NCI-H774 (cell line): Measurements from ENCODE around the gene INKA2.

Experiments used
- DNase-seq: peaks from one replicate; lab custom pipeline; 2025; lab: John Stamatoyannopoulos, UW

The INKA2 gene

DNA sequence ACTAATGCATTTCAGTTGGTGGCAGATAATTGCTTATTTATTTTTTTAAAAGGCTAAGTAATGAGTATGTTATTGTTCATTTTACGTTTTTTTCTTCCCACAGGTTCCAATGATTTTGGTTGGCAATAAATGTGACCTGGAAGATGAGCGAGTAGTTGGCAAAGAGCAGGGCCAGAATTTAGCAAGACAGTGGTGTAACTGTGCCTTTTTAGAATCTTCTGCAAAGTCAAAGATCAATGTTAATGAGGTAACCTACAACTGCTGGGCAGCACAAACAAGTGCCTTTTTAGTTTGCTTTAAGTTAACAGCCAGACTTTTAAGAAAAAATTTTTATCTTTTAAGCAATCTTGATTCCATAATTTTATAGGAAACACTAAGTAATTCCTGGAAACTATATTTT, 35.0 kb downstream of the INKA2 start:
- DNase-seq: no peak

DNA sequence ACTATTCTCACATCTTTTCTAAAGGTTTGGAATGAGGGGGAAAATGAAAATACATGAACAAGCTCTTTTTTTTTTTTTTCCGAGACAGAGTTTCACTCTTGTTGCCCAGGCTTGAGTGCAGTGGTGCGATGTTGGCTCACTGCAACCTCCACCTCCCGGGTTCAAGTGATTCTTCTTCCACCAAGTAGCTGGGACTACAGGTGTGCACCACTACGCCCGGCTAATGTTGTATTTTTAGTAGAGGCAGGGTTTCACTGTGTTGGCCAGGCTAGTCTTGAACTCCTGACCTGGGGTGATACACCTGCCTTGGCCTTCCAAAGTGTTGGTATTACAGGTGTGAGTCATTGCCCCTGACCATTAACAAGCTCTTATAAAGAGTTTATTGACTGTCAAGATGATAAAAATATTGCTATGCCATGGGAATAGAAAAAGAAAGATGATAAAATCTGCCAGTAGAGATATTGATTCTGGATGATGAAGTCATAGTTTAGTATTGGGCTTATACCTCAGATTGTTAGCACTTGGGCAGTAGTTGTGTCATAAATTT, 36.6 kb downstream of the INKA2 start:
- DNase-seq: no peak

DNA sequence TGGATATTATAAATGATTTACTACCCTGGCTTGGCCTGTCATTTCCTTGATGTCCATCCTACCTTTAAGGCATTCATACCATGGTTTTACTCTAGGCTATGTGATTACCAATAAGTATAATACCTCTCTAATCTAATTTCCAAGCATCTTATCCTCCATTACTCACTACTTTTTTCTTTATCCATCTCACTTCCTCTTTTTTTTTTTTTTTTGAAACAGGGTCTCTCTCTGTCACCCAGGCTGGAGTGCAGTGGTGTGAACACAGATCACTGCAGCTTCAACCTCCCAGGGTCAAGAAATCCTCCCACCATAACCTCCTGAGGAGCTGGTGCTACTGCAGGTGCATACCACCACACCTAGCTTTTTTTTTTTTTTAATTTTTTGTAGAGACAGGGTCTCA, 39.9 kb downstream of the INKA2 start:
- no peak for DNase-seq

DNA sequence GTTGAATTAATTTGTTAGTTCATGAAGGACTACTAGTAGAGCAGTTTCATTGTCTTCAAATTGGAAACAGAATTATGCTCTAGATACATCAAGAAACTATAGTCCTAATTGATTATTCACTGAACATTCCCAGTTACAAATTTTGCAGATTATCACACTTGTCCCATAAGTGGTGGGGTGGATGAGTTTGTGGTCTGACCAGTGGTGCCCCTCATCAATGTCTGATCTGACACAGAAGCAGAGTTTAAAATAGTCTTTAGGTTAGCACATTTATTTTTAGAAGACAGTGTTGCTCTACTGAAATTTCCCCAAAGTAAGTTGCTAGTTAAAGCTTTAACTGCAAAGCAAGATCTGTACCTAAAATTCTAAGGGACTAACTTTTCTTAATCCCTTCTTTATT, 42.9 kb downstream of the INKA2 start:
- DNase-seq: no peak

DNA sequence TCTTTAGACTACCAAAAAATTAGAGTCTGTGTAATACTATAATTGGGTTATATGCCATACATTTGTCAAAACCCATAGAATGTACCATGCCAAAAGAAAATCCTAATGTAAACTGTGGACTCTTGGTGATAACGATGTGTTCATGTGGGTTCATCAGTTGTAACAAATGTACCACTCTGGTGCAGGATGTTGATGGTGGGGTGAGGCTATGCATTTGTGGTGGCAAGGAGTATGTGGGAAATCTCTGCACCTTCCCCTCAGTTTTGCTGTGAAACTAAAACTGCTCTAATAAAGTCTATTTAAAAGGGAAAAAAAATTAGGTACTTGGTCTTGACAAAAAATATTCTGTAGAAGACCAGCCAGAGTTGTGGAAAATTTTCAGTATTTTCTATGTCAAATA, 43.4 kb downstream of the INKA2 start:
- DNase-seq: no peak

DNA sequence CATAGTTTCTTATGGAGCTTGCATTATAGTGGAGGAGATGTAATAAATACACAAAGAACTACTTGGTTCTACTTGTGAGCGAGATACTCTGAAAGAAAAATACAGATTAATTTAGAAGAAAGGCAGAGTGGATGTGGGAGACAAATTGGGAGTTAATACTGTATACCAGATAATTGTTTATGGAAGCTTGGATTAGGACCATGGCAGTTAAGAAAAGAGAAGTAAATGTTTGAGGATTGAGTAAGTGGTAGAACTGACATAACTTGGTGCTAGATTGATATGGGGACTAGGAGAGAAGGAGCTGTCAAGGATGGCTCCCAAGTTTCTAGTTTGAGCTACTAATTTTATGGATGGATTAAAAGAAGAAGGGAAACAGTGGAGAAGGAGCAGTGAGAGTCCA, 47.3 kb downstream of the INKA2 start:
- no peak for DNase-seq

DNA sequence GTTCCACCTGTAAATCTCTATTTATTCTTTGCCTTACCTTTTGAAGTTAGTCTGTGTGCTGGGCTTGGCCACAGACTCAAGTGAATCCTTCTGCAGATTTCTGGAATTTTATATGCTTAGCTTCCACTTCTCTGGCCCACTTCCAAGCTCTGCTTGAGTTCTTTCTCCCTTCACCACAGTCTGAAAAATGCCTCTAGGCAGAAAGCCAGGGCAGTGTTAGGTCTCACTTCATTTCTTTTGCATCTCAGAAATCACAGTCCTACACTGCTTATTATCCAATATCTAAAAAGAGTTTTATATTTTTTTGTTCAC, 48.9 kb downstream of the INKA2 start:
- DNase-seq: no peak
